Esophagus muscularis mucosa (tissue), 4 donors: ENCODE results near the gene MAP2K5. TPM values are rescaled to one million over a fixed set of nuclear protein-coding genes. Genes with fewer than 3 reads are reported as not detected.

Experiments
- DNase-seq: peaks from one replicate; pipeline ENCODE4 v3.0.0-alpha.2; 2017; ENCODE audit errors: extremely low spot score
- H3K27ac ChIP-seq, 4 donors: fragments of 200-600 bp; sonication (generic); replicated peaks in 1 of 4; 1 replicate in 3 of 4; 2 replicates in 1 of 4; pipeline ENCODE4 v1.5.1; 2016 to 2019; ENCODE audit warnings: mild to moderate bottlenecking in 1 of 4
- H3K27me3 ChIP-seq, 4 donors: fragments of 200-600 bp; sonication (generic); one replicate each; pipeline versions ENCODE4 v1.5.1 to v1.6.0; 2016 to 2019
- H3K36me3 ChIP-seq, 4 donors: fragments of 200-600 bp; sonication (generic); one replicate each; pipeline ENCODE4 v1.5.1; 2016 to 2019
- H3K4me1 ChIP-seq, 4 donors: fragments of 200-600 bp; sonication (generic); one replicate each; pipeline ENCODE4 v1.5.1; 2016 to 2019
- H3K4me3 ChIP-seq, 4 donors: fragments of 200-600 bp; sonication (generic); 1 replicate in 2 of 4; 2 replicates in 2 of 4; pipeline ENCODE4 v1.5.1; 2016 to 2019; ENCODE audit warnings: mild to moderate bottlenecking in 4 of 4, moderate library complexity in 1 of 4
- H3K9me3 ChIP-seq, 4 donors: fragments of 200-600 bp; sonication (generic); 1 replicate in 3 of 4; 2 replicates in 1 of 4; pipeline ENCODE4 v1.5.1; 2016 to 2019
- EP300 ChIP-seq: sonication (generic); formaldehyde crosslinking; IDR thresholded peaks from one replicate; pipeline ENCODE4 v1.6.1; 2017; ENCODE audit warnings: antibody characterized with exemption
- POLR2A ChIP-seq: fragments of 450-650 bp; IDR thresholded peaks from one replicate; pipeline ENCODE4 v1.6.1; 2017; ENCODE audit warnings: antibody characterized with exemption, moderate library complexity, mild to moderate bottlenecking, low read depth
- POLR2AphosphoS5 ChIP-seq, 2 donors: sonication (generic); formaldehyde crosslinking; IDR thresholded peaks; one replicate each; pipeline ENCODE4 v1.6.1; 2017; ENCODE audit warnings: antibody characterized with exemption in 2 of 2
- WGBS: methylation state at CpG from one replicate; pipeline ENCODE4 v1.1.5; 2018; 5-methylcytosine and 5-hydroxymethylcytosine counted together
- intact Hi-C: fragments of 100-400 bp; cut with DNase I; formaldehyde crosslinking; loops from one replicate; pipeline ENCODE4 v1.15.1; 2023
- total RNA-seq, 4 donors: library from RNA; depleted of rRNA; stranded (reverse); fragments of >200 nt; gene quantifications; one replicate each; pipeline versions ENCODE4 v1.1.0 to v1.2.1, GENCODE V29; 2016
- TF ChIP-seq, protein P1 (sequence below), 3 experiments: fragments of 200-600 bp in 2 of 3; fragments of 450-650 bp in 1 of 3; sonication (generic) in 2 of 3; IDR thresholded peaks; one replicate each; pipeline ENCODE4 v1.5.1; 2017 to 2019; ENCODE audit warnings: antibody characterized with exemption in 3 of 3, mild to moderate bottlenecking in 2 of 3, moderate library complexity in 1 of 3

MAP2K5 gene
- total RNA-seq, 4 donors from 2014 or later: 7.8 to 11.9 (median 10.6) TPM

DNA sequence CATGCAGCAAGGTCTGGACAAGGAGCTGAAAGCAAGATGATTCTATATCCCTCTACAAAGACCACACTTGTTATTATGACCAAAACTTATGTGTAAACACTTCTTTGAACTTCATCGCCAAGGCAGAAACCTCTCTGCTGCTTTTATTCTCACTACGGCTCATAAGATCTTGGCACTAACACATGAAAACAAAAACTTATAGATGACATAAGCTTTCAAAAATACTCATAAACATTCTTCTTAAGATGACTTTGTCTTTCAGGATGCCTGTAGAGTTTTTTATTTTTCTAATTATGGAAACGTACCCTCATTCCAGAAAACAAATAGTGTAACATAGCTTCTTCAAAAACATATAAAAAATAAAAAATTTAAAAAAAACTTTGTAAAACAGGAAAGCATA lies 34.1 kb upstream of the MAP2K5 start:
- WGBS: 90% methylated on average over 3 of the region's 3 CpGs
- intact Hi-C loops: no loop called here
- TF ChIP-seq POLR2A: no peak
- no peak for TF ChIP-seq EP300
- TF ChIP-seq POLR2AphosphoS5 (IDR thresholded peaks at IDR 0.05): no peak
- TF ChIP-seq, protein P1, sequence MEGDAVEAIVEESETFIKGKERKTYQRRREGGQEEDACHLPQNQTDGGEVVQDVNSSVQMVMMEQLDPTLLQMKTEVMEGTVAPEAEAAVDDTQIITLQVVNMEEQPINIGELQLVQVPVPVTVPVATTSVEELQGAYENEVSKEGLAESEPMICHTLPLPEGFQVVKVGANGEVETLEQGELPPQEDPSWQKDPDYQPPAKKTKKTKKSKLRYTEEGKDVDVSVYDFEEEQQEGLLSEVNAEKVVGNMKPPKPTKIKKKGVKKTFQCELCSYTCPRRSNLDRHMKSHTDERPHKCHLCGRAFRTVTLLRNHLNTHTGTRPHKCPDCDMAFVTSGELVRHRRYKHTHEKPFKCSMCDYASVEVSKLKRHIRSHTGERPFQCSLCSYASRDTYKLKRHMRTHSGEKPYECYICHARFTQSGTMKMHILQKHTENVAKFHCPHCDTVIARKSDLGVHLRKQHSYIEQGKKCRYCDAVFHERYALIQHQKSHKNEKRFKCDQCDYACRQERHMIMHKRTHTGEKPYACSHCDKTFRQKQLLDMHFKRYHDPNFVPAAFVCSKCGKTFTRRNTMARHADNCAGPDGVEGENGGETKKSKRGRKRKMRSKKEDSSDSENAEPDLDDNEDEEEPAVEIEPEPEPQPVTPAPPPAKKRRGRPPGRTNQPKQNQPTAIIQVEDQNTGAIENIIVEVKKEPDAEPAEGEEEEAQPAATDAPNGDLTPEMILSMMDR (IDR thresholded peaks at IDR 0.05): no peak

DNA sequence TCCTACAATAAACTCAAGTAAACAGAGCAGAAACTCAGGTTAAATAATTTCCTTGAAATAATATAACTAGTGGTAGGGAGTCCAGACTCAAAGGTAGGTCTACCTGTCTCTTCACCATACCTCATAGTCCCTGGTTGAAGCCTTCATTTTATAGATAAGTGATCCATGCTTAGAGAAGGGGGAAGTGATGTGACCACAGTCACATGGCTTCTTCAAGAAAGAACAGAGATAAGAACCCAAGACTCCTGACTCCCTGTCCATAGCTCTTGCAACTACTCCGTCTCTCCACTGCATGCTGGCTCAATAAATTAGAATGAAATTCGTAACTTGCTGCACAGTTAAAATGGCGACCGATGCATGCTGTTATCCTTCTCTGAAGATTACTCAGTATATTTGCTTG lies 32.6 kb upstream of the MAP2K5 start:
- no peak overlapping the region for H3K27ac ChIP-seq
- intact Hi-C loops: no loop called here
- TF ChIP-seq, protein P1 (IDR thresholded peaks at IDR 0.05): no peak
- TF ChIP-seq POLR2AphosphoS5 (IDR thresholded peaks at IDR 0.05) (no peak), POLR2A (no peak), EP300 (no peak)
- peaks cover 13 to 37% (median 32%) of the 10 kb centered on the region in 4 donors for H3K36me3 ChIP-seq
- peaks cover 0 to 8% (median 0%) of the 10 kb centered on the region in 4 donors for H3K4me1 ChIP-seq
- no peak overlapping the region for H3K4me3 ChIP-seq
- 94% methylated on average over 4 of the region's 4 CpGs for WGBS
- H3K9me3 ChIP-seq: no peaks in the 10 kb centered on the region
- no peaks in the 10 kb centered on the region for H3K27me3 ChIP-seq
- DNase-seq: no peak

More for the DNA sequence above, 34.1 kb upstream of the MAP2K5 start:
- Histone ChIP-seq H3K4me3 (no peak overlapping the region), H3K27ac (no peak overlapping the region), H3K27me3 (no peaks in the 10 kb centered on the region), H3K4me1 (peaks cover 0 to 8% (median 0%) of the 10 kb centered on the region in 4 donors), H3K36me3 (peaks cover 13 to 22% (median 17%) of the 10 kb centered on the region in 4 donors), H3K9me3 (no peaks in the 10 kb centered on the region)
- no peak for DNase-seq

DNA sequence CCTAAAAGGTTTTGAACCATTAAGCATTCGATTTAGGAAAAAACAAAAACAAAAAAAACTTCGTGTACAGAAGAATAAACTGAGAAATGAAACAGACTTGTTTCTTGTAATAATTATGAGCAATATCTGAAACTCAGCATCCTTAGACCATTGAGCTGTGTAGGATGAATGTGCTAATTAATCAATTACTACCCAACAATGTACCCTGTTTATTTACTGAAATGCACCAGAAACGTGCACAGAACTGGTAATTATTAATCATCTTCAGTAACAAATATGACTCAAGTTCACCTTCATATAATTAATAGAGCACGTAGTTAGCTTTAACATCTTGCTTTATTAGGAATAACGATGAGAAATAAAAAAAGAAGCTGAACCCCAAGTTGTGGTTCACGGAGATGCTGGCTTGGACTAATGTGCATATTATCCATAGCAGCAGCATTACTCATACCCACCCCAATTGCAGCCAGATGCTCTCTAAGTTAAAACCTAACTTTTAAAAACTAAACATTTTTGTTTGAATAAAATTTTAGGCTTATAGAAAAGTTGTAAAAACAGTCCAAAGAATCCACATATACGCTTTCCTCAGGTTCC lies 31.8 kb upstream of the MAP2K5 start:
- TF ChIP-seq EP300 (no peak), POLR2A (no peak), POLR2AphosphoS5 (IDR thresholded peaks at IDR 0.05) (no peak)
- TF ChIP-seq, protein P1 (IDR thresholded peaks at IDR 0.05): no peak
- intact Hi-C loops: no loop called here
- 86% methylated on average over 7 of the region's 7 CpGs for WGBS
- Histone ChIP-seq H3K27me3 (no peaks in the 10 kb centered on the region), H3K4me1 (peaks cover 0 to 8% (median 0%) of the 10 kb centered on the region in 4 donors), H3K4me3 (no peak overlapping the region), H3K9me3 (no peaks in the 10 kb centered on the region), H3K36me3 (peaks cover 13 to 45% (median 35%) of the 10 kb centered on the region in 4 donors), H3K27ac (no peak overlapping the region)
- DNase-seq: no peak

DNA sequence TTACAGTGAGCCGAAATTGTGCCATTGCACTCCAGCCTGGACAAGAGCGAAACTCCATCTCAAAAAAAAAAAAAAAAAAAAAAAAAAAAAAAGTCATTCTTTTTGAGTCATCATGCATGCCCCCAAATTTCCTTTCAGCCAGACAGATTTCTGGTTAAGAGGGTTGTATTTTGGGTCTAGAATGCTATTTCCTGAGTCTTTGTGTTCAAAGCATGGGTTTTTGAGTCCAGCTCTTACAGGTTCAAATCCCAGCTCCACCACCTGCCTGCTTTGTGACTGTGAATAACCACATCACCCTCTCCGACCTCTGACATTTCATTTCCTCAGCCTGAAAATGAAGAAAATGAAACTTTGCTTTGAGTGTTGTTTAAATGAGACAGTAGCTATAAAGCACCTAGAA lies 30.9 kb upstream of the MAP2K5 start:
- peaks cover 0 to 8% (median 0%) of the 10 kb centered on the region in 4 donors for H3K4me1 ChIP-seq
- no peak overlapping the region for H3K4me3 ChIP-seq
- TF ChIP-seq POLR2AphosphoS5 (IDR thresholded peaks at IDR 0.05) (no peak), POLR2A (no peak), EP300 (no peak)
- TF ChIP-seq, protein P1 (IDR thresholded peaks at IDR 0.05): no peak
- no peaks in the 10 kb centered on the region for H3K27me3 ChIP-seq
- intact Hi-C loops: no loop called here
- no peak overlapping the region for H3K27ac ChIP-seq
- 96% methylated on average over 3 of the region's 3 CpGs for WGBS
- no peak for DNase-seq
- H3K36me3 ChIP-seq: peaks cover 13 to 49% (median 35%) of the 10 kb centered on the region in 4 donors
- no peaks in the 10 kb centered on the region for H3K9me3 ChIP-seq

DNA sequence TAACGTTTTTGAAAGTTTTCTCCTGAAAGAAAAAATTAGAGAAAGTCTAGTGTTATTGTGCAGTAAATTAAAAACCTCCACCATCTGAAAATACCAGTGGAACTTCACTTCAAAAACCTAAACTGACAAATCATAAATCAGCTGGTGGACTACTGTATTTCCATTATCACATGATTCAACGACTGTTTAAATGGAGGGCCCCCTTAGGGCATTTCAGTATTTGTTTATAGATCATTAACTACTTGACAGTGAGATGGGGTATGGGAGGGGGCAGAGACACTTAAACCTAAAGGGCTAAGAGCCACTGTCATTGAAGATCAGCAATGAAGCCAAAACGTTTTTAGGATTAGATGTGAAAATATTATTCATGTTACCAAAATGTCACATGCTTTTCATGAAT lies 30.4 kb upstream of the MAP2K5 start:
- DNase-seq: no peak
- no peaks in the 10 kb centered on the region for H3K9me3 ChIP-seq
- peaks cover 0 to 6% (median 0%) of the 10 kb centered on the region in 4 donors for H3K4me1 ChIP-seq
- 44% methylated on average over 3 of the region's 3 CpGs for WGBS
- H3K27ac ChIP-seq: no peak overlapping the region
- H3K36me3 ChIP-seq: peaks cover 13 to 54% (median 35%) of the 10 kb centered on the region in 4 donors
- no peaks in the 10 kb centered on the region for H3K27me3 ChIP-seq
- no peak overlapping the region for H3K4me3 ChIP-seq
- TF ChIP-seq EP300: no peak
- TF ChIP-seq, protein P1 (IDR thresholded peaks at IDR 0.05): no peak
- no peak for TF ChIP-seq POLR2AphosphoS5 (IDR thresholded peaks at IDR 0.05)
- TF ChIP-seq POLR2A: no peak
- intact Hi-C loops: no loop called here
